K562 (cell line): ENCODE results near the gene SLC22A1. TPM values are rescaled to one million over a fixed set of nuclear protein-coding genes. Genes with fewer than 3 reads are reported as not detected.

Experiments
- ATF1 ChIP-seq, 2 experiments: fragments of 450-650 bp in 1 of 2; IDR thresholded peaks; 2 replicates each; pipeline ENCODE4 v1.6.1; 2016; ENCODE audit warnings: missing compliant biosample characterization in 1 of 2, missing genetic modification characterization in 1 of 2
- CBFA2T2 ChIP-seq: fragments of 450-650 bp; conservative IDR thresholded peaks from 2 replicates; pipeline ENCODE4 v1.6.1; 2017; ENCODE audit warnings: mild to moderate bottlenecking
- CTBP1 ChIP-seq: fragments of 450-650 bp; IDR thresholded peaks from 2 replicates; pipeline ENCODE4 v1.6.1; 2016; ENCODE audit warnings: borderline replicate concordance
- KDM2B ChIP-seq: fragments of 250-450 bp; sonication (Bioruptor Pico); IDR thresholded peaks from 2 replicates; pipeline ENCODE4 v1.8.0; 2021; ENCODE audit warnings: mild to moderate bottlenecking, moderate library complexity
- LCOR ChIP-seq: sonication (generic); formaldehyde crosslinking; IDR thresholded peaks from 2 replicates; pipeline ENCODE4 v1.8.0; 2022; ENCODE audit warnings: mild to moderate bottlenecking, missing genetic modification reagents
- MBD2 ChIP-seq: sonication (generic); IDR thresholded peaks from 2 replicates; pipeline ENCODE4 v1.6.1; 2016; ENCODE audit warnings: low read depth, borderline replicate concordance
- NFIC ChIP-seq: fragments of 450-650 bp; IDR thresholded peaks from 2 replicates; pipeline ENCODE4 v1.6.1; 2017; ENCODE audit warnings: mild to moderate bottlenecking, inconsistent platforms
- PRDM10 ChIP-seq: fragments of 450-650 bp; IDR thresholded peaks from 2 replicates; pipeline ENCODE4 v1.6.1; 2018; ENCODE audit not compliant: partially characterized antibody
- PYGO2 ChIP-seq: fragments of 450-650 bp; IDR thresholded peaks from 2 replicates; pipeline ENCODE4 v1.6.1; 2016; ENCODE audit warnings: mild to moderate bottlenecking, missing genetic modification characterization, moderate library complexity, missing compliant biosample characterization
- SIRT6 ChIP-seq: IDR thresholded peaks from one replicate; pipeline ENCODE4 v1.6.1; 2012; ENCODE audit warnings: low read depth, mild to moderate bottlenecking, control low read depth, inconsistent platforms, low read length, moderate library complexity
- TCF7 ChIP-seq: sonication (generic); IDR thresholded peaks from 2 replicates; pipeline ENCODE4 v1.6.1; 2016; ENCODE audit warnings: antibody characterized with exemption, borderline replicate concordance
- polyA plus RNA-seq, 8 experiments: library from polyadenylated mRNA; depleted of rRNA in 4 of 8; stranded (reverse) in 5 of 8; unstranded in 3 of 8; fragments of >200 nt; fragmentation: Nextera tagmentation in 2 of 8; fragmentation: Illumina TruSeq in 1 of 8; extraction: Ambion mirVana in 2 of 8; extraction: Trizol in 1 of 8; gene quantifications; 2 replicates each; pipeline versions ENCODE4 v1.2.1 to v1.2.3, GENCODE V29; 2011 to 2014; ENCODE audit warnings: inconsistent platforms in 1 of 8, missing spikeins in 1 of 8
- total RNA-seq, 7 experiments: library from RNA; depleted of rRNA in 6 of 7; stranded (reverse); fragments of >200 nt in 6 of 7; fragmentation: Illumina TruSeq in 2 of 7; extraction: Trizol in 2 of 7; gene quantifications; 2 replicates each; pipeline versions ENCODE4 v1.2.1 to v1.2.3, GENCODE V29; 2011 to 2021; ENCODE audit warnings: low replicate concordance in 1 of 7
- TF ChIP-seq, protein P1 (sequence below): fragments of 450-650 bp; IDR thresholded peaks from 2 replicates; pipeline ENCODE4 v1.6.1; 2016; ENCODE audit warnings: mild to moderate bottlenecking, moderate library complexity

The SLC22A1 gene
- total and polyA plus RNA-seq, 9 of the 15 experiments (the other 6 are each of a cell fraction or from before 2014, with no cell fraction given): 0.11 to 0.60 (median 0.26) TPM; not detected in 4

- TF ChIP-seq, protein P1, sequence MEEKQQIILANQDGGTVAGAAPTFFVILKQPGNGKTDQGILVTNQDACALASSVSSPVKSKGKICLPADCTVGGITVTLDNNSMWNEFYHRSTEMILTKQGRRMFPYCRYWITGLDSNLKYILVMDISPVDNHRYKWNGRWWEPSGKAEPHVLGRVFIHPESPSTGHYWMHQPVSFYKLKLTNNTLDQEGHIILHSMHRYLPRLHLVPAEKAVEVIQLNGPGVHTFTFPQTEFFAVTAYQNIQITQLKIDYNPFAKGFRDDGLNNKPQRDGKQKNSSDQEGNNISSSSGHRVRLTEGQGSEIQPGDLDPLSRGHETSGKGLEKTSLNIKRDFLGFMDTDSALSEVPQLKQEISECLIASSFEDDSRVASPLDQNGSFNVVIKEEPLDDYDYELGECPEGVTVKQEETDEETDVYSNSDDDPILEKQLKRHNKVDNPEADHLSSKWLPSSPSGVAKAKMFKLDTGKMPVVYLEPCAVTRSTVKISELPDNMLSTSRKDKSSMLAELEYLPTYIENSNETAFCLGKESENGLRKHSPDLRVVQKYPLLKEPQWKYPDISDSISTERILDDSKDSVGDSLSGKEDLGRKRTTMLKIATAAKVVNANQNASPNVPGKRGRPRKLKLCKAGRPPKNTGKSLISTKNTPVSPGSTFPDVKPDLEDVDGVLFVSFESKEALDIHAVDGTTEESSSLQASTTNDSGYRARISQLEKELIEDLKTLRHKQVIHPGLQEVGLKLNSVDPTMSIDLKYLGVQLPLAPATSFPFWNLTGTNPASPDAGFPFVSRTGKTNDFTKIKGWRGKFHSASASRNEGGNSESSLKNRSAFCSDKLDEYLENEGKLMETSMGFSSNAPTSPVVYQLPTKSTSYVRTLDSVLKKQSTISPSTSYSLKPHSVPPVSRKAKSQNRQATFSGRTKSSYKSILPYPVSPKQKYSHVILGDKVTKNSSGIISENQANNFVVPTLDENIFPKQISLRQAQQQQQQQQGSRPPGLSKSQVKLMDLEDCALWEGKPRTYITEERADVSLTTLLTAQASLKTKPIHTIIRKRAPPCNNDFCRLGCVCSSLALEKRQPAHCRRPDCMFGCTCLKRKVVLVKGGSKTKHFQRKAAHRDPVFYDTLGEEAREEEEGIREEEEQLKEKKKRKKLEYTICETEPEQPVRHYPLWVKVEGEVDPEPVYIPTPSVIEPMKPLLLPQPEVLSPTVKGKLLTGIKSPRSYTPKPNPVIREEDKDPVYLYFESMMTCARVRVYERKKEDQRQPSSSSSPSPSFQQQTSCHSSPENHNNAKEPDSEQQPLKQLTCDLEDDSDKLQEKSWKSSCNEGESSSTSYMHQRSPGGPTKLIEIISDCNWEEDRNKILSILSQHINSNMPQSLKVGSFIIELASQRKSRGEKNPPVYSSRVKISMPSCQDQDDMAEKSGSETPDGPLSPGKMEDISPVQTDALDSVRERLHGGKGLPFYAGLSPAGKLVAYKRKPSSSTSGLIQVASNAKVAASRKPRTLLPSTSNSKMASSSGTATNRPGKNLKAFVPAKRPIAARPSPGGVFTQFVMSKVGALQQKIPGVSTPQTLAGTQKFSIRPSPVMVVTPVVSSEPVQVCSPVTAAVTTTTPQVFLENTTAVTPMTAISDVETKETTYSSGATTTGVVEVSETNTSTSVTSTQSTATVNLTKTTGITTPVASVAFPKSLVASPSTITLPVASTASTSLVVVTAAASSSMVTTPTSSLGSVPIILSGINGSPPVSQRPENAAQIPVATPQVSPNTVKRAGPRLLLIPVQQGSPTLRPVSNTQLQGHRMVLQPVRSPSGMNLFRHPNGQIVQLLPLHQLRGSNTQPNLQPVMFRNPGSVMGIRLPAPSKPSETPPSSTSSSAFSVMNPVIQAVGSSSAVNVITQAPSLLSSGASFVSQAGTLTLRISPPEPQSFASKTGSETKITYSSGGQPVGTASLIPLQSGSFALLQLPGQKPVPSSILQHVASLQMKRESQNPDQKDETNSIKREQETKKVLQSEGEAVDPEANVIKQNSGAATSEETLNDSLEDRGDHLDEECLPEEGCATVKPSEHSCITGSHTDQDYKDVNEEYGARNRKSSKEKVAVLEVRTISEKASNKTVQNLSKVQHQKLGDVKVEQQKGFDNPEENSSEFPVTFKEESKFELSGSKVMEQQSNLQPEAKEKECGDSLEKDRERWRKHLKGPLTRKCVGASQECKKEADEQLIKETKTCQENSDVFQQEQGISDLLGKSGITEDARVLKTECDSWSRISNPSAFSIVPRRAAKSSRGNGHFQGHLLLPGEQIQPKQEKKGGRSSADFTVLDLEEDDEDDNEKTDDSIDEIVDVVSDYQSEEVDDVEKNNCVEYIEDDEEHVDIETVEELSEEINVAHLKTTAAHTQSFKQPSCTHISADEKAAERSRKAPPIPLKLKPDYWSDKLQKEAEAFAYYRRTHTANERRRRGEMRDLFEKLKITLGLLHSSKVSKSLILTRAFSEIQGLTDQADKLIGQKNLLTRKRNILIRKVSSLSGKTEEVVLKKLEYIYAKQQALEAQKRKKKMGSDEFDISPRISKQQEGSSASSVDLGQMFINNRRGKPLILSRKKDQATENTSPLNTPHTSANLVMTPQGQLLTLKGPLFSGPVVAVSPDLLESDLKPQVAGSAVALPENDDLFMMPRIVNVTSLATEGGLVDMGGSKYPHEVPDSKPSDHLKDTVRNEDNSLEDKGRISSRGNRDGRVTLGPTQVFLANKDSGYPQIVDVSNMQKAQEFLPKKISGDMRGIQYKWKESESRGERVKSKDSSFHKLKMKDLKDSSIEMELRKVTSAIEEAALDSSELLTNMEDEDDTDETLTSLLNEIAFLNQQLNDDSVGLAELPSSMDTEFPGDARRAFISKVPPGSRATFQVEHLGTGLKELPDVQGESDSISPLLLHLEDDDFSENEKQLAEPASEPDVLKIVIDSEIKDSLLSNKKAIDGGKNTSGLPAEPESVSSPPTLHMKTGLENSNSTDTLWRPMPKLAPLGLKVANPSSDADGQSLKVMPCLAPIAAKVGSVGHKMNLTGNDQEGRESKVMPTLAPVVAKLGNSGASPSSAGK: peak; percentile 55
- TF ChIP-seq ATF1 (CRISPR knock-in tag; IDR thresholded peaks at IDR 0.05) (no peak), ATF1 (tag; IDR thresholded peaks at IDR 0.05) (peak; percentile 80), SIRT6 (no peak), CTBP1 (peak; percentile 99), KDM2B (CRISPR knock-in tag) (0 out of 2 replicates have a peak, but pooled peaks have one; percentile 3), MBD2 (peak; percentile 89), TCF7 (peak; percentile 91), NFIC (peak; percentile 99), CBFA2T2 (peak; percentile 99), PYGO2 (tag) (peak; percentile 74), PRDM10 (peak; percentile 51), LCOR (CRISPR knock-in tag) (peak; percentile 89)
These were observed 20.1 kb upstream of the SLC22A1 start (continued) for GRCh38 chr6:160101277-160102205.
